ENCODE data around the gene ADAMTS1.

ADAMTS1 gene

GRCh38 chr21:26844258-26845065, 747 bp downstream of the ADAMTS1 start:
- no peak for DNase-seq

- no peak for DNase-seq
Measured at GRCh38 chr21:26843933-26844257, 1.3 kb downstream of the ADAMTS1 start.

- no peak for DNase-seq
Measured at GRCh38 chr21:26842974-26843932, 2.0 kb downstream of the ADAMTS1 start.

GRCh38 chr21:26842300-26842699, 2.9 kb downstream of the ADAMTS1 start:
- DNase-seq, result no peak

- no peak for DNase-seq
Measured at GRCh38 chr21:26840912-26841311, 4.3 kb downstream of the ADAMTS1 start.

GRCh38 chr21:26840201-26840600, 5.0 kb downstream of the ADAMTS1 start:
- DNase-seq, result no peak

GRCh38 chr21:26837539-26837938, 7.7 kb downstream of the ADAMTS1 start:
- no peak for DNase-seq

- no peak for DNase-seq
Measured at GRCh38 chr21:26836528-26836927, 8.7 kb downstream of the ADAMTS1 start.

GRCh38 chr21:26835714-26836265, 9.4 kb downstream of the ADAMTS1 start:
- no peak for DNase-seq

GRCh38 chr21:26835027-26835713, 10.0 kb downstream of the ADAMTS1 start:
- DNase-seq, result no peak

GRCh38 chr21:26834181-26834905, 10.9 kb downstream of the ADAMTS1 start:
- DNase-seq, result no peak

- DNase-seq, result no peak
Measured at GRCh38 chr21:26833460-26833939, 11.7 kb downstream of the ADAMTS1 start.

- no peak for DNase-seq
Measured at GRCh38 chr21:26833011-26833410, 12.2 kb downstream of the ADAMTS1 start.

GRCh38 chr21:26832546-26832945, 12.7 kb downstream of the ADAMTS1 start:
- no peak for DNase-seq

GRCh38 chr21:26826801-26827200, 18.4 kb downstream of the ADAMTS1 start:
- no peak for DNase-seq

- no peak for DNase-seq
Measured at GRCh38 chr21:26820509-26820908, 24.7 kb downstream of the ADAMTS1 start.

- DNase-seq, result no peak
Measured at GRCh38 chr21:26819740-26820324, 25.4 kb downstream of the ADAMTS1 start.

- DNase-seq, result no peak
Measured at GRCh38 chr21:26818906-26819305, 26.3 kb downstream of the ADAMTS1 start.

- DNase-seq, result no peak
Measured at GRCh38 chr21:26815197-26815596, 30.0 kb downstream of the ADAMTS1 start.

- DNase-seq, result no peak
Measured at GRCh38 chr21:26814386-26814785, 30.8 kb downstream of the ADAMTS1 start.

- no peak for DNase-seq
Measured at GRCh38 chr21:26813426-26813998, 31.7 kb downstream of the ADAMTS1 start.
